ENCODE results near the gene IL22.

Gene IL22

GRCh38 chr12:68237078-68237477 lies 16.3 kb downstream of the IL22 start:
- H3K27me3 ChIP-seq (ENCODE audit: insufficient read depth, poor library complexity, severe bottlenecking) = no peaks in the 10 kb centered on the region
- H3K27ac ChIP-seq (replicated peaks) = no peak overlapping the region
- TF ChIP-seq POLR2AphosphoS5 (IDR thresholded peaks at IDR 0.05; ENCODE audit: low read depth) (no peak), GABPA (IDR thresholded peaks at IDR 0.05; ENCODE audit: low read depth) (no peak), SPI1 (IDR thresholded peaks at IDR 0.05; ENCODE audit: borderline replicate concordance, low read depth) (no peak)
- TF ChIP-seq, protein P1, sequence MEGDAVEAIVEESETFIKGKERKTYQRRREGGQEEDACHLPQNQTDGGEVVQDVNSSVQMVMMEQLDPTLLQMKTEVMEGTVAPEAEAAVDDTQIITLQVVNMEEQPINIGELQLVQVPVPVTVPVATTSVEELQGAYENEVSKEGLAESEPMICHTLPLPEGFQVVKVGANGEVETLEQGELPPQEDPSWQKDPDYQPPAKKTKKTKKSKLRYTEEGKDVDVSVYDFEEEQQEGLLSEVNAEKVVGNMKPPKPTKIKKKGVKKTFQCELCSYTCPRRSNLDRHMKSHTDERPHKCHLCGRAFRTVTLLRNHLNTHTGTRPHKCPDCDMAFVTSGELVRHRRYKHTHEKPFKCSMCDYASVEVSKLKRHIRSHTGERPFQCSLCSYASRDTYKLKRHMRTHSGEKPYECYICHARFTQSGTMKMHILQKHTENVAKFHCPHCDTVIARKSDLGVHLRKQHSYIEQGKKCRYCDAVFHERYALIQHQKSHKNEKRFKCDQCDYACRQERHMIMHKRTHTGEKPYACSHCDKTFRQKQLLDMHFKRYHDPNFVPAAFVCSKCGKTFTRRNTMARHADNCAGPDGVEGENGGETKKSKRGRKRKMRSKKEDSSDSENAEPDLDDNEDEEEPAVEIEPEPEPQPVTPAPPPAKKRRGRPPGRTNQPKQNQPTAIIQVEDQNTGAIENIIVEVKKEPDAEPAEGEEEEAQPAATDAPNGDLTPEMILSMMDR (IDR thresholded peaks at IDR 0.05; ENCODE audit: insufficient read depth, low read length) = peak; percentile 15
- TF ChIP-seq, protein P2, sequence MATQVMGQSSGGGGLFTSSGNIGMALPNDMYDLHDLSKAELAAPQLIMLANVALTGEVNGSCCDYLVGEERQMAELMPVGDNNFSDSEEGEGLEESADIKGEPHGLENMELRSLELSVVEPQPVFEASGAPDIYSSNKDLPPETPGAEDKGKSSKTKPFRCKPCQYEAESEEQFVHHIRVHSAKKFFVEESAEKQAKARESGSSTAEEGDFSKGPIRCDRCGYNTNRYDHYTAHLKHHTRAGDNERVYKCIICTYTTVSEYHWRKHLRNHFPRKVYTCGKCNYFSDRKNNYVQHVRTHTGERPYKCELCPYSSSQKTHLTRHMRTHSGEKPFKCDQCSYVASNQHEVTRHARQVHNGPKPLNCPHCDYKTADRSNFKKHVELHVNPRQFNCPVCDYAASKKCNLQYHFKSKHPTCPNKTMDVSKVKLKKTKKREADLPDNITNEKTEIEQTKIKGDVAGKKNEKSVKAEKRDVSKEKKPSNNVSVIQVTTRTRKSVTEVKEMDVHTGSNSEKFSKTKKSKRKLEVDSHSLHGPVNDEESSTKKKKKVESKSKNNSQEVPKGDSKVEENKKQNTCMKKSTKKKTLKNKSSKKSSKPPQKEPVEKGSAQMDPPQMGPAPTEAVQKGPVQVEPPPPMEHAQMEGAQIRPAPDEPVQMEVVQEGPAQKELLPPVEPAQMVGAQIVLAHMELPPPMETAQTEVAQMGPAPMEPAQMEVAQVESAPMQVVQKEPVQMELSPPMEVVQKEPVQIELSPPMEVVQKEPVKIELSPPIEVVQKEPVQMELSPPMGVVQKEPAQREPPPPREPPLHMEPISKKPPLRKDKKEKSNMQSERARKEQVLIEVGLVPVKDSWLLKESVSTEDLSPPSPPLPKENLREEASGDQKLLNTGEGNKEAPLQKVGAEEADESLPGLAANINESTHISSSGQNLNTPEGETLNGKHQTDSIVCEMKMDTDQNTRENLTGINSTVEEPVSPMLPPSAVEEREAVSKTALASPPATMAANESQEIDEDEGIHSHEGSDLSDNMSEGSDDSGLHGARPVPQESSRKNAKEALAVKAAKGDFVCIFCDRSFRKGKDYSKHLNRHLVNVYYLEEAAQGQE (IDR thresholded peaks at IDR 0.05; ENCODE audit: insufficient replicate concordance, low read depth) = no peak
- peak in 1 of 2 experiments; percentile 18 for DNase-seq (ENCODE audit: low read depth in 1 of 2, low spot score in 1 of 2)
- peak overlapping the region; percentile 15 for H3K4me3 ChIP-seq (replicated peaks; ENCODE audit: insufficient read depth, low read length)

DNA sequence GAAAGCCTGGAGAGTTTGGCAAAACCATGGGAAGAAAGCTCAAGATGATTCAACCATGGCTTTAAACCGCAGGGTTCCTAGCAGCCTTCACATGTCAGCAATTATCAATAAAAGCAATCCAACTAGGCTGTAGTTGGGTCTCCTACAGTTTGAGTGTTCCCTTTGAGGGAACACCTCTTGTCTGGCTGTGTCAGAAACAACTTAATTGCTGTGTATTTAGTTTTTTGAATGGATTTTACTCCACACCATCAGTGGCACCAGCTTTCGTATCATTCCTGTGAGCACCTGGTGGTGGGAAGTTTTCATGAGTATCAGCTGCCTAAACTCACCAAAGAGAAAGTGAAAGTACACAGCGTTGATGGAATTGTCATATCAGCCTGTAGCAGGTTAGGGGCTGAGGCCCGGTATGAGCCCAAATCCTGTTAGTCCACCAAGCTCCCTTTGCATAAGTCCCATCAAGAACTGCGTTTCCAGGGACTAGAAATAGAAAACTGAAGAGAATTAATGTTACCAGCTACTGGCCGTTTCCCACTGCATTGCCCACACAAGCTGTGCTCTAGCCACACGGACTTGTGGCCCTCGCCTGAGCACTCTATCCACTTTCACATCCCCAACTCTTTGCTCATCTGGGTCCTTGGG lies 16.9 kb downstream of the IL22 start:
- Histone ChIP-seq H3K4me3 (replicated peaks; ENCODE audit: insufficient read depth, low read length) (peak overlapping the region; percentile 15), H3K27me3 (ENCODE audit: insufficient read depth, poor library complexity, severe bottlenecking) (no peaks in the 10 kb centered on the region), H3K27ac (replicated peaks) (no peak overlapping the region)
- no peak for DNase-seq (ENCODE audit: low read depth in 1 of 2, low spot score in 1 of 2)
- TF ChIP-seq, protein P1 (IDR thresholded peaks at IDR 0.05; ENCODE audit: insufficient read depth, low read length) = no peak
- TF ChIP-seq, protein P2 (IDR thresholded peaks at IDR 0.05; ENCODE audit: insufficient replicate concordance, low read depth) = no peak
- TF ChIP-seq POLR2AphosphoS5 (IDR thresholded peaks at IDR 0.05; ENCODE audit: low read depth) = no peak
- TF ChIP-seq SPI1 (IDR thresholded peaks at IDR 0.05; ENCODE audit: borderline replicate concordance, low read depth) = no peak
- no peak for TF ChIP-seq GABPA (IDR thresholded peaks at IDR 0.05; ENCODE audit: low read depth)

GRCh38 chr12:68235576-68235975 lies 17.8 kb downstream of the IL22 start:
- Histone ChIP-seq H3K27me3 (ENCODE audit: insufficient read depth, poor library complexity, severe bottlenecking) (no peaks in the 10 kb centered on the region), H3K4me3 (replicated peaks; ENCODE audit: insufficient read depth, low read length) (no peak overlapping the region), H3K27ac (replicated peaks) (no peak overlapping the region)
- no peak for DNase-seq (ENCODE audit: low read depth in 1 of 2, low spot score in 1 of 2)
- TF ChIP-seq SPI1 (IDR thresholded peaks at IDR 0.05; ENCODE audit: borderline replicate concordance, low read depth) (no peak), POLR2AphosphoS5 (IDR thresholded peaks at IDR 0.05; ENCODE audit: low read depth) (no peak), GABPA (IDR thresholded peaks at IDR 0.05; ENCODE audit: low read depth) (no peak)
- TF ChIP-seq, protein P2 (IDR thresholded peaks at IDR 0.05; ENCODE audit: insufficient replicate concordance, low read depth) = no peak
- TF ChIP-seq, protein P1 (IDR thresholded peaks at IDR 0.05; ENCODE audit: insufficient read depth, low read length) = no peak

Data from HL-60 (cell line).